Adipocyte (in vitro differentiated cells): Measurements from ENCODE around the gene AQP9.
A peak's percentile ranks its signal among the peaks of the same experiment; 100 is the strongest.

ENCODE experiments used
- DNase-seq: peaks from one replicate; pipeline ENCODE4 v3.0.0-alpha.2; 2015; ENCODE audit warnings: low read depth
- H3K27me3 ChIP-seq: replicated peaks from 2 replicates; pipeline ENCODE4 v1.7.0; 2013; ENCODE audit warnings: mild to moderate bottlenecking, low read length, moderate library complexity; ENCODE audit not compliant: control insufficient read depth, insufficient read depth
- H3K36me3 ChIP-seq: 2 replicates; pipeline ENCODE4 v1.7.0; 2013; ENCODE audit warnings: low read length, mild to moderate bottlenecking, moderate library complexity; ENCODE audit not compliant: control insufficient read depth, insufficient read depth, severe bottlenecking
- H3K4me1 ChIP-seq: 2 replicates; pipeline ENCODE4 v1.7.0; 2013; ENCODE audit warnings: mild to moderate bottlenecking, low read length, moderate library complexity; ENCODE audit not compliant: control insufficient read depth, insufficient read depth
- H3K4me3 ChIP-seq: 2 replicates; pipeline ENCODE4 v1.7.0; 2013; ENCODE audit warnings: mild to moderate bottlenecking, low read length, moderate library complexity
- H3K9ac ChIP-seq: 2 replicates; pipeline ENCODE4 v1.7.0; 2013; ENCODE audit warnings: mild to moderate bottlenecking, low read length, moderate library complexity
- H3K9me3 ChIP-seq: 2 replicates; pipeline ENCODE4 v1.7.0; 2013; ENCODE audit warnings: mild to moderate bottlenecking, low read length, moderate library complexity; ENCODE audit not compliant: control insufficient read depth

Gene AQP9

DNA sequence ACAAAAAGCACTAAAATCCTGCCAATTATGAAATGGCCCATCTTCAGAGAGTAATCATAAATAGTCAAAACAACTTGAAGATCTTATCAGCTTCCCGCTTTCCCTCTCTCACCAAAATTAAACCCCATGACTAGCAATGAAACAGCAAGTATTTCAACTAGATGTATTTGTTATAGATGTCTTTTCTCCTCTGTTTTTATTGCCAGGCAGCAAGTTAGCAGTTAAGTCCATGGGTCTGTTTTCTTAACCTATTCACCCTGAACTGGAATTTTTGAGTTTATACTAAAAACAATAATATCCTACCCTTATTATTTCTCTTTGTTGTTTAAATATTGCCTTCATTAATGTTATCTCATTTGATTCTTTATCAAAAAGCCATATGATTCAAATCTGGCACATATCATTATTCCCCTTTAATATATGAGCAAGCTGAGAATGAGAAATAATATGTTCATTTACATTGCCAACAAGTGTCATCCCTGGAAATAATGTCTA lies 23.3 kb downstream of the AQP9 start:
- no peaks in the 10 kb centered on the region for H3K36me3 ChIP-seq
- H3K4me1 ChIP-seq, result no peaks in the 10 kb centered on the region
- H3K27me3 ChIP-seq, result no peaks in the 10 kb centered on the region
- H3K9me3 ChIP-seq, result no peaks in the 10 kb centered on the region
- H3K4me3 ChIP-seq, result no peak overlapping the region
- no peak overlapping the region for H3K9ac ChIP-seq
- no peak for DNase-seq

- Histone ChIP-seq H3K4me3 (no peak overlapping the region), H3K9me3 (no peaks in the 10 kb centered on the region), H3K36me3 (no peaks in the 10 kb centered on the region), H3K27me3 (no peaks in the 10 kb centered on the region), H3K9ac (no peak overlapping the region), H3K4me1 (no peaks in the 10 kb centered on the region)
- no peak for DNase-seq
Measured at GRCh38 chr15:58163985-58164384, 25.8 kb downstream of the AQP9 start.

- H3K4me3 ChIP-seq, result no peak overlapping the region
- peaks cover 3% of the 10 kb centered on the region for H3K27me3 ChIP-seq
- H3K9me3 ChIP-seq, result no peaks in the 10 kb centered on the region
- H3K36me3 ChIP-seq, result no peaks in the 10 kb centered on the region
- H3K9ac ChIP-seq, result no peak overlapping the region
- no peak for DNase-seq
- no peaks in the 10 kb centered on the region for H3K4me1 ChIP-seq
Measured at GRCh38 chr15:58164926-58165325, 26.7 kb downstream of the AQP9 start.

DNA sequence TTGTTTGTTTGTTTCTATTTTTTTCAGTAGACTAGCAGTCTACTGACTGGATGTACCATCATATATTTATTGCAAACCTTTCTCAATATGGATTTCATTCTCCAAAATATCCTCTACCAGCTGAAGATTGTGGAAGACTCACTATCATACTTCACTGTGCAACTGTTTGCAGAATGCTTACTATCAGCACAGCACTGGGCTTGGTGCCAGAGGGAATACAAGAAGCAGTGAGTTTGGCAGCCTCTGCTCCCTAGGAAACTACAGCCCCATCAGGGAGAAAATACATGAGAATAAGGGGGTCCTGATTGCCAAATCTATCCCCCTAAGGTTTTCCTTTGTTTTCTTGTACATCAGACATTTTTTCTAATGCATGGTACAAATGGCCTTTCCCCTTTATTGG lies 27.5 kb downstream of the AQP9 start:
- peak; percentile 64 for DNase-seq
- Histone ChIP-seq H3K9ac (no peak overlapping the region), H3K4me1 (no peaks in the 10 kb centered on the region), H3K9me3 (no peaks in the 10 kb centered on the region), H3K36me3 (no peaks in the 10 kb centered on the region), H3K4me3 (no peak overlapping the region), H3K27me3 (peaks cover 3% of the 10 kb centered on the region)

- no peaks in the 10 kb centered on the region for H3K36me3 ChIP-seq
- H3K4me1 ChIP-seq, result no peaks in the 10 kb centered on the region
- no peak overlapping the region for H3K9ac ChIP-seq
- no peak overlapping the region for H3K4me3 ChIP-seq
- peaks cover 3% of the 10 kb centered on the region for H3K27me3 ChIP-seq
- H3K9me3 ChIP-seq, result no peaks in the 10 kb centered on the region
- DNase-seq, result no peak
Measured at GRCh38 chr15:58167095-58167691, 29.0 kb downstream of the AQP9 start.

GRCh38 chr15:58169934-58170333 lies 31.8 kb downstream of the AQP9 start:
- Histone ChIP-seq H3K9ac (no peak overlapping the region), H3K27me3 (peaks cover 13% of the 10 kb centered on the region), H3K9me3 (no peaks in the 10 kb centered on the region), H3K36me3 (no peaks in the 10 kb centered on the region), H3K4me3 (no peak overlapping the region), H3K4me1 (no peaks in the 10 kb centered on the region)
- DNase-seq, result no peak

GRCh38 chr15:58171476-58172061 lies 33.4 kb downstream of the AQP9 start:
- H3K9ac ChIP-seq, result no peak overlapping the region
- H3K4me3 ChIP-seq, result no peak overlapping the region
- no peaks in the 10 kb centered on the region for H3K4me1 ChIP-seq
- H3K36me3 ChIP-seq, result no peaks in the 10 kb centered on the region
- no peaks in the 10 kb centered on the region for H3K9me3 ChIP-seq
- peaks cover 13% of the 10 kb centered on the region for H3K27me3 ChIP-seq
- DNase-seq, result no peak

DNA sequence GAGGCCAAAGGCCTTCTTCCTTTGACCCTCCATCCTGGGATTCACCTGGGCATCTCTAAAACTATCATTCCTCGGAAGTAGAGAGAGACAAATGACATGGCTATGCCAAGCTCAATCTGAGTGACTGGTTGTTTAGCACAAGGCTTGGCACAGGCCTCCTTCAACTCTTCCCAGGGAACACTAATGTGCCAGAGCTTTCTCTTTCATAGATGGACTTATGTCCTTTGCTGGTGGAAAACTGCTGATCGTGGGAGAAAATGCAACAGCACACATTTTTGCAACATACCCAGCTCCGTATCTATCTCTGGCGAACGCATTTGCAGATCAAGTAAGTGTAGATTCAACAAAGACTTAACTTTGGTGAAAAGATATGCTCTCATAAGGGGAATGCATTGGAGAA lies 36.5 kb downstream of the AQP9 start:
- peaks cover 9% of the 10 kb centered on the region for H3K27me3 ChIP-seq
- H3K9me3 ChIP-seq, result no peaks in the 10 kb centered on the region
- no peak for DNase-seq
- H3K9ac ChIP-seq, result no peak overlapping the region
- H3K36me3 ChIP-seq, result no peaks in the 10 kb centered on the region
- no peak overlapping the region for H3K4me3 ChIP-seq
- H3K4me1 ChIP-seq, result no peaks in the 10 kb centered on the region

GRCh38 chr15:58175955-58176354 lies 37.8 kb downstream of the AQP9 start:
- peaks cover 9% of the 10 kb centered on the region for H3K27me3 ChIP-seq
- no peak for DNase-seq
- no peaks in the 10 kb centered on the region for H3K4me1 ChIP-seq

GRCh38 chr15:58178668-58179067 lies 40.5 kb downstream of the AQP9 start:
- Histone ChIP-seq H3K9ac (no peak overlapping the region), H3K9me3 (no peaks in the 10 kb centered on the region), H3K36me3 (no peaks in the 10 kb centered on the region), H3K4me1 (no peaks in the 10 kb centered on the region), H3K4me3 (no peak overlapping the region), H3K27me3 (peaks cover under 1% of the 10 kb centered on the region)
- DNase-seq, result no peak

More at GRCh38 chr15:58175955-58176354, 37.8 kb downstream of the AQP9 start:
- H3K4me3 ChIP-seq, result no peak overlapping the region
- H3K9me3 ChIP-seq, result no peaks in the 10 kb centered on the region
- H3K9ac ChIP-seq, result no peak overlapping the region
- H3K36me3 ChIP-seq, result no peaks in the 10 kb centered on the region

- Histone ChIP-seq H3K27me3 (no peaks in the 10 kb centered on the region), H3K4me3 (no peak overlapping the region), H3K9me3 (no peaks in the 10 kb centered on the region), H3K9ac (no peak overlapping the region), H3K4me1 (no peaks in the 10 kb centered on the region), H3K36me3 (no peaks in the 10 kb centered on the region)
- no peak for DNase-seq
Measured at GRCh38 chr15:58179206-58179605, 41.0 kb downstream of the AQP9 start.
